Cortex of kidney (tissue), 1 donor: ENCODE measurements around the gene LYRM4.

Source experiments
- DNase-seq: peaks from one replicate; lab custom pipeline; 2025; lab: John Stamatoyannopoulos, UW

LYRM4 gene

DNA sequence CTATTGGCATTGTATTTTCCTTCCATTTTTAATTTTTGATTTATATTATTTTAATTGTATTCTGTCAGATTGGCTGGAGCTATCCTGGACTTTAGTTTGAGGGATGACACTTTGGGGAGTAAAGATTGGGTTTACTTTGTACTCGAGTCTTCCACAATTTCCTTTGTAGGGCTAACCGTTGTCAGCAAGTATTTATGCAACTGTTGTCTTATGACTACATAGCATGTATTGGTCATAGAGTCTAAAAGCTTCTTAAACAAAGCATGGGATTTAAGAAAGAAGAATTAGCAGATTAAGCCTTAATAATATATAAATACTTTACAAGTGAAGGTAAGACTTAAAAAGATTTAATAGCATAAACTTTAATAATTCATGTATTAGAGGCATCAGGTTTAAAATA lies 20.2 kb upstream of the LYRM4 start:
- no peak for DNase-seq

- DNase-seq: no peak
Measured at GRCh38 chr6:5279891-5280338, 19.2 kb upstream of the LYRM4 start.

DNA sequence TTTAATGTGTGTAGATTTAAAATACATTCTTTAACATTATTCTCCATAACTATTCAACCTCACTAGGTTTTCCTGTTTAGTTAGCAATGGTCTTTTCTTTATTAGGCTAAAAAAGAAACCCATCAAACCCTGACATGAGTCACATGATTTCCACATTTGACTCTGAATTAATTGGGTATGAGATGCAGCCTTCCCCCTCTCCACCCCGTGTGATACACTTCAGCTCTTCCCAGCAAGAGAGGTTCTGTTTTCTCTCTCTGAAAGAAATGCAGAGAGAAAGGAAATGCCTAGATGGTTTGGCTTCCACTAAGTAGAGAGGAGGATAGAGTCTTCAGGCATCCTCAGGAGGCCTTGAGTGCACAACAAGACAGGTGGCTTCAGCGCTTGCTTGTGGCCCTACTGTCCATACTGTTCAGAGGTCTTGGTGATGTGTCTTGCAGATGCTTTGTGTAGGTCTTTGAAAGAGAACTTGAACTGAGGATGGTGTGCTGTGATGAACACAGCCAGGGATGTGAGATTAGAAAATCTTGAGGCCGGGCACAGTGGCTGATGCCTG lies 17.9 kb upstream of the LYRM4 start:
- no peak for DNase-seq

GRCh38 chr6:5278047-5278446 lies 17.3 kb upstream of the LYRM4 start:
- DNase-seq: no peak

GRCh38 chr6:5277589-5277988 lies 16.8 kb upstream of the LYRM4 start:
- DNase-seq: no peak

DNA sequence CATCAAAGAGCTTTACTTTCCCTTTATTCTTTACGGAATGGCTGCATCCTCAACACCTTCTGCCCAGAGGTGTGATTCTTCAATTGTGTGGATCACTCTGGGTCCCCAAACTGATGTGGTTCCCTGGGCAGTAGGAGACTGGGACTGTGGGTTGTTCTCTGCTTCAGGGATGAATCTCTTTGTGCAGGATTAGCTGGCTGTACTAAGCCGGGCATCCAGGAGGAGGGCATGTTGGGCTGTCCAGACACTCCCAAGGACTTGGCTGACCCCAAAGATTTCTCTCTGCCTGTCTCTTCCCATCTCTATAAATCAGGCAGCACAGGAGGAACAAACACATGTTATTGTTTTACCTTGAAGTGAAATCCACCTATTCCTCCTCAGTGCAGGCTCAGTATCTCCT lies 15.8 kb upstream of the LYRM4 start:
- no peak for DNase-seq

- DNase-seq: no peak
Measured at GRCh38 chr6:5275497-5275896, 14.7 kb upstream of the LYRM4 start.

- DNase-seq: no peak
Measured at GRCh38 chr6:5274231-5274630, 13.5 kb upstream of the LYRM4 start.

DNA sequence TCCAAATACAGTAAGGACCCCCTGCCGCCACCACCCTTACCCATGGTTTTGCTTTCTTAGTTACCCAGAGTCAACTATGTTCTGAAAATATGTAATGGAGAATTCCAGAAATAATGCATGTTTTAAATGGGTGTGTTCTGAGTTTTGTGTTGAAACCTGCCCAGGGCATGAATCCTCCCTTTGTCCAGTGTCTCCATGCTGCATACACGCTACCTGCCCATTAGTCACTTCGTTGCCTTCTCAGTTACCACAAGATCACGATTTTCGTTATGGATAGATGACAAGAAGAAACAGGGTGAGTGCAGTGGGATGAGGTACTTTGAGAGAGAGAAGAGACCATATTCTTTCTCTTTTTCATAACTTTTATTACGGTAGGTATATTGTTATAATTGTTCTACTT lies 11.2 kb upstream of the LYRM4 start:
- DNase-seq: no peak

GRCh38 chr6:5270093-5270680 lies 9.4 kb upstream of the LYRM4 start:
- no peak for DNase-seq

DNA sequence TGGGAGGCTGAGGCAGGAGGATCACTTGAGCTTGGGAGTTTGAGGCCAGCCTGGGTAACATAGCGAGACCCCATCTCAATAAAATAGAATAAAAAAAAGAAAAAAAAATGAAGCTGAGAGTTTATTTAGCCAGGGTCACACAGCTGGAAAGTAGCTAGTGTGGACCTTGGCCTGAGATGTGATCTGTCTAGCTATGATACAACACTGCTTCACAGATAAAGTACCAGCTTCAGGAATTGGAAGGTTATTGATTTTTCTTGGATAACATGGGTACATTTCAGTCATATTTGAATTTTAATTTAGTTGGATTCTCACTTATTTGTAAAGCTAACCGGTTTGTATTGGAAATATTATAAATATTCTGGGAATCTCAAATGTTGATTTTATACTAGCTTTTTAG lies 5.7 kb upstream of the LYRM4 start:
- DNase-seq: no peak

GRCh38 chr6:5261545-5262109 lies 877 bp upstream of the LYRM4 start:
- DNase-seq: no peak

- DNase-seq: no peak
Measured at GRCh38 chr6:5260111-5260620, 584 bp downstream of the LYRM4 start.

- DNase-seq: no peak
Measured at GRCh38 chr6:5259428-5259827, 1.3 kb downstream of the LYRM4 start.

DNA sequence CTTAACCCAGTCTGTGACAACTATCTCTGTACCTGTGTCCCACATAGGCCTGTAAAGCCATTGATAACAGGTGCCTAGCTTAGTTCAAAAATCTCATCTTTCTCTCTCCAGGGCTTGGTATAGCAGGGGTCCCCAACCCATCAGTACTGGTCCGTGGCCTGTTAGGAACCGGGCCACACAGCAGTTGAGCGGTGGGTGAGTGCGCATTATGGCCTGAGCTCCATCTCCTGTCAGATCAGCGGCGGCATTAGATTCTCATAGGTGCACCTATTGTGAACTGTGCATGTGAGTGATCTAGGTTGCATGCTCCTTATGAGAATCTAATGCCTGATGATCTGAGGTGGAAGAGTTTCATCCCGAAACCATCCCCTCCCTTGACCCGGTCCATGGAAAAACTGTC lies 3.4 kb downstream of the LYRM4 start:
- DNase-seq: no peak

- no peak for DNase-seq
Measured at GRCh38 chr6:5256952-5257351, 3.8 kb downstream of the LYRM4 start.

DNA sequence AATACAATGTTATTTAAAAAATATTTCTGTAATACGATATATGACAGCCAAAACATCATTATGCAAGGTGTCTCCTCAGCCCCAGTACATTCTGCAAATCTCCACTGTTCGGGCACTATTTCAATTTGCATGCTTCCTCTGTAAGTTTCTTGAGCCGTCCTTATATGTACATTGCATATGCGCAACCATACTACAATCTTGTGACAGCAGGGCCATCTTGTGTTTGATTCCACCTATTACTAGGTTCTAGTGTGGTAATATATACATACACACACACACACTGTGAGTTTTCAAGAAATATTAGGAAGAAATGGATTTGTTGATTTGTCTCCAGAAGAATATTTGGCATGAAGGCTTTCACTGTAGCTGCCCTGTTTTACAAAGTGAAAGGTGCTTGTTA lies 9.8 kb downstream of the LYRM4 start:
- no peak for DNase-seq

- DNase-seq: no peak
Measured at GRCh38 chr6:5250451-5250850, 10.3 kb downstream of the LYRM4 start.

- DNase-seq: no peak
Measured at GRCh38 chr6:5249451-5250122, 11.2 kb downstream of the LYRM4 start.

DNA sequence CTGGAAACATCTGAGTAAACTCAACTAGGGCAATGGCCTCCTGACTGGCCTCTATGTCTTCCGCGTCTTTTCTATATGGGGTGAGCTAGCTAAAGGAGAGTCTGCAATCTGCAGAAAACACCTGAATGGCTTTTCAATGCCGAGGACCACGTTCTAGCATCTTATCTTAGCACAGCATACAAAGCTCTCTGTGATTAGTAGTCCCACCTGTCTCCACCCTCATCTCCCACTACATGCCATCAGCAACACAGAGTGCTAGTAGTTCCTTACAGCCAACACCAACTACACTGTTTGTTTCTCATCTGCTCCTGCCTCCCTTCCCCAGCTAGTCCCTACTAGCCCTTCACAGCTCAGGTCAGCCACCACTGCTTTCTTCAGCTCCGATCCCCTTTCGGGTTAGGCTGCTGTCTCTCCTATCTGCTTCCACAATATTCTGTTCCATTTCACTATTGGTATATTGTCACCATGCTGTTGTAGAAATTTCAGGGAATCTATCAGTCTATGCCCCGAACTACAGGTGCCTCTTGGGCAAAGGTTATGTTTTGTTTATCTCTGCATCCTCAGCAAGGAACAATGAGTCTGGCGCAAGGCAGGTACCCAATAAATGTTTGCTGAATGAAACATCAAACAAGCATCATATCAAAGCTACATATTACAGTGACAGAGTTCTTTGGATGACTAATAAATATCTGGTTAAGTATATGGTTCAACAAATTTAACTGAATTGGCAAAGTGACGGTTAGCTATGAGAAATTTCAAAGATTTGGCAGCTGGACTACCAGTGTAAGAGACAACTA lies 12.2 kb downstream of the LYRM4 start:
- no peak for DNase-seq

DNA sequence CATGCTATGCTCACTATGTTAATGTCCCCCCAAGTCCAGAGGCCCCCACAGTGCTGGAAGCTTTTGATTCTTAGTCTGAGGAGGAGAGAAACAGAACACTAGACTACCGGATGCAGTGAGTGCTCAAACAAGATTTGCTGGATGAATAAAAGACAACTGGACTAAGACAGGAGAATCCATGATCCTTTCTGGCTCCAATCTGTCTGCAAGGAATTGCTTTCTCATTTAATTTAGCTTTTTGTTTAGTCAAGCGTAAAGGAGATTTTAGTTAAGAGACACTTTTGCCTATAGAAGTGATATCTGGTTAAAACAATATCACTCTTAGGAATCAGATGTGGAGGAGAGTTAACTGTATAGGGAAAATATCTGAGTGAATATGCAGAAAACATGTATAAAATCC lies 13.5 kb downstream of the LYRM4 start:
- no peak for DNase-seq
